ENCODE results near the gene MAD1L1. TPM values are rescaled to one million over a fixed set of nuclear protein-coding genes. Genes with fewer than 3 reads are reported as not detected.

The MAD1L1 gene
- polyA plus RNA-seq, 4 donors = 23.4 to 29.0 (median 25.7) TPM

GRCh38 chr7:1897861-1898627 lies 334.7 kb downstream of the MAD1L1 start:
- no peak for DNase-seq (ENCODE audit: low read depth in 4 of 4, low spot score in 2 of 4)

GRCh38 chr7:1897076-1897860 lies 335.5 kb downstream of the MAD1L1 start:
- DNase-seq (ENCODE audit: low read depth in 4 of 4, low spot score in 2 of 4) = no peak

- DNase-seq (ENCODE audit: low read depth in 4 of 4, low spot score in 2 of 4) = no peak
These were observed 336.9 kb downstream of the MAD1L1 start for GRCh38 chr7:1895664-1896515.

GRCh38 chr7:1894906-1895663 lies 337.7 kb downstream of the MAD1L1 start:
- no peak for DNase-seq (ENCODE audit: low read depth in 4 of 4, low spot score in 2 of 4)

DNA sequence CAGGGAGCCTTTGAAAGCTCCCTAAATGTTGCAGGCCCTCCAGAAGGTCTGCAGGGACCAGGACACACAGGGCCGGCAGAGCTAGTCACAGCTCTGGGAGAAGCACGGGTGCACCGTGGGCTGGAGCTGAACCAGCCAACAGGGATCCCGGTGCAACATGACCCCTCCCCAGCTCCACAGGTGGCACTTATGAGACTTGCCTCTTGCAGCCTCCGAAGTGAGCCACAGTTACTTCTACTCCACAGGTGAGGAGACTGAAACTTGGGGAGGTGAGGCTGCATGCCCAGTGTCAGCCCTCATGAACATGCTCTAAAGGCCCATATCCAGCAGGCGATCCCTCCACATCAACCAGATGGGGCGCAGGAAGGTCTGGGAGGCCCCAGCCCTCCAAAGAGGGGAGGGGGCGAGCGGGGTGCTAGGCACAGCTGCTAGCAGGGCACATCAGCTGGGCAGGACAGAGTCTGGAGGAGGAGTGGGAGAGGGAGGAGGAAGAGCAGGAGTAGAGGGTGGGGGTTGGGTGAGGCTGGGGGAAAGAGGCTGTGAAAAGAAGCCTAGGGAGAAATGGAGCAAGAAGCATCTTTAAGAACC lies 338.3 kb downstream of the MAD1L1 start:
- no peak for DNase-seq (ENCODE audit: low read depth in 4 of 4, low spot score in 2 of 4)

DNA sequence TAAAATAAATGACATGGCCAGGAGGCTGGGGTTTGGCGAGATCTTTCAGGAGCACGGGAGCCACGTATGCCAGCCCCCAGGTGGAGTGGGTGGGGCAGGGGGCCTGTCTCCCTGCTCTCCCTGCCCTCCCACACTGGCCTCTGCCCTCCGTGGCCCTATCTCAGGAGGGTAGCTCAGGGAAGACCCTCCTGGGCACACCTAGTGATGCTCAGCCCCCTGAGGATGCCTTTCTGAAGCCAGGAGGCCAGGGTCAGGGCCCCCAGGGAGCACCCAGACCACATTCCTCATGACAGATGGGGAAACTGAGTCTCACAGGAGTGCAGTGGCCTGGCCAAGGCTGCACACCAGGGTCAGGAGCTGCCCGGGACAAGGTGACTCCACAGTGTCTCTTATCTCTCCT lies 339.3 kb downstream of the MAD1L1 start:
- no peak for DNase-seq (ENCODE audit: low read depth in 4 of 4, low spot score in 2 of 4)

DNA sequence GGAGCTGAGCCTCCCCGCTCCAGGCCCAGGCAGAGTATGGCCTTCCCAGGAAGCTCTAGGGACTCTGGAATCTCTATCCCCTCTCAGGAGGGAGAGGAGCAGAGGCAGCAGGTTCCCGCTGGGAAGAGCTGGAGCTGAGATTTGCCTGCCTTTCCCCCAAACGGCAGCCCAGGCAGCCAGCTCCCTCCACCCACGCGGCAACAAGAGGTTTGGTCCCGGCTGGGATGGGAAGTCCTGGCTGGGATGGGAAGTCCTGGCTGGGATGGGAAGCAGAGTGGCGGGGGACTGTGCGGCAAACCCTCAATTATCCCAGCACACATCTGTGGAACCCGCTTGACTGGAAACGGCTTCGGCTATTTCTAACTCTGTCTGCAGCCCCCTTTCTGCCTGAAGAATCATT lies 339.7 kb downstream of the MAD1L1 start:
- no peak for DNase-seq (ENCODE audit: low read depth in 4 of 4, low spot score in 2 of 4)

GRCh38 chr7:1892011-1892965 lies 340.5 kb downstream of the MAD1L1 start:
- DNase-seq (ENCODE audit: low read depth in 4 of 4, low spot score in 2 of 4) = no peak

- DNase-seq (ENCODE audit: low read depth in 4 of 4, low spot score in 2 of 4) = no peak
These were observed 342.2 kb downstream of the MAD1L1 start for GRCh38 chr7:1890289-1891235.

GRCh38 chr7:1889556-1890181 lies 343.1 kb downstream of the MAD1L1 start:
- DNase-seq (ENCODE audit: low read depth in 4 of 4, low spot score in 2 of 4) = no peak

- no peak for DNase-seq (ENCODE audit: low read depth in 4 of 4, low spot score in 2 of 4)
These were observed 343.7 kb downstream of the MAD1L1 start for GRCh38 chr7:1889091-1889490.

GRCh38 chr7:1888425-1888824 lies 344.3 kb downstream of the MAD1L1 start:
- no peak for DNase-seq (ENCODE audit: low read depth in 4 of 4, low spot score in 2 of 4)

DNA sequence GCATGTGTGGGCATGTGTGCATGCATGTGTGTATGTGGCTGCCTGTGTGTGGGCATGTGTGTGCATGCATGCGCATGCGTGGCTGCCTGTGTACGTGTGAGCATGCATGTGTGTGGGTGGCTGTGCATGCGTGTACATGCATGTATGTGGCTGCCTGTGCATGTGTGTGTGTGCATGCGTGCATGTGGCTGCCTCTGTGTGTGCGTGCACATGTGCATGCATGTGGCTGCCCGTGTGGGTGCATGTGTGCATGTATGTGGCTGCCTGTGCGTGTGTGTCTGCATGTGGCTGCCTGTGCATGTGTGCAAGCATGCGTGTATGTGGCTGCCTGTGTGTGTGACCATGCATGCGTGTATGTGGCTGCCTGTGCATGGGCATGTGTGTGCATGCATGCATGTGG lies 345.5 kb downstream of the MAD1L1 start:
- no peak for DNase-seq (ENCODE audit: low read depth in 4 of 4, low spot score in 2 of 4)

- DNase-seq (ENCODE audit: low read depth in 4 of 4, low spot score in 2 of 4) = no peak
These were observed 346.2 kb downstream of the MAD1L1 start for GRCh38 chr7:1886361-1887064.

- DNase-seq (ENCODE audit: low read depth in 4 of 4, low spot score in 2 of 4) = no peak
These were observed 347.1 kb downstream of the MAD1L1 start for GRCh38 chr7:1885465-1886226.

Data from left renal cortex interstitium (tissue), 4 donors.